AG04449 (cell line): Measurements from ENCODE around the gene ARHGAP45.

Experiments
- CTCF ChIA-PET: fragments of 350-600 bp; formaldehyde crosslinking; extraction: SDS; loops from one replicate; lab custom pipeline; 2021; ENCODE audit warnings: antibody characterized with exemption; lab: Yijun Ruan, JAX
- POLR2A ChIA-PET: fragments of 400-600, 350-600 bp; formaldehyde crosslinking; extraction: SDS; loops from one replicate; lab custom pipeline; 2020; ENCODE audit warnings: antibody characterized with exemption, inconsistent platforms; lab: Yijun Ruan, JAX
- DNase-seq: peaks from one replicate; pipeline ENCODE4 v3.0.0-alpha.2; 2010; ENCODE audit warnings: low read depth, low spot score
- H3K4me3 ChIP-seq: 2 replicates; pipeline ENCODE4 v1.5.1; 2011; ENCODE audit warnings: low read depth, mild to moderate bottlenecking, control low read depth, low read length
- CTCF ChIP-seq: IDR thresholded peaks from one replicate; pipeline ENCODE4 v1.5.1; 2011; ENCODE audit warnings: mild to moderate bottlenecking, moderate library complexity, low read length, control low read depth, inconsistent platforms; ENCODE audit not compliant: insufficient read depth; ENCODE audit errors: missing control alignments

Gene ARHGAP45

DNA sequence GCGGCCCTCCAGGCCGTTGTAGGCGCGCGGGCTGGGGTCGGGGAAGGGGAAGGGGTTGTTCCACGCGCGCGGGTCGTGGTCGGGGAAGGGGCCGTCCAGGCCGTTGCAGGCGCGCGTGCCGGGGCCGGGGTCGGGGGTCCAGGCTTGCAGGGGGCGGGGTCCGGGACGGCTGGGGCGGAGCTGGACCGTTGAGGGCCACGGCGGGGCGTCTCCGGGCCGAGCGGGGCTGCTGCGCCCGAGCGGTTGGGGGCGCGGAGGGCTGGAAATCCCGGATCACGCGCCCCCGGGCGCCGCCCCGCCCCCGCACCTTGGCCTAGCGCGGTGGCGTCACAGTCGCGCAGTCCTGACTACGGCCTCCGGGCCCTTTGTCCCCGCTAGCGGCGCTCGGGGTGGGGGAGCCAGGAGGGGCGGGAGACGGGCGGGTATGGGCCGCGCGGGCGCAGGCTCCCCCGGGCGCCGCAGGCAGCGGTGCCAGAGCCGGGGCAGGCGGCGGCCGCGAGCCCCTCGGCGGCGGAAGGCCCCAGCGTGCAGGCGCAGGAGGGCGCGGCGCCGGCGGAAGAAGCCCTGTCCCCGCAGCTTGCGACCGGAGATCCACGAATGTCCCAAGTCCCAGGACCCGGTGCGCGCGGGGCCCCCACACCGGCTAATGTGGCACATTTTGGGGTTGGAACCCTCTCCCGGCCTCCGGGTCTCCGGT lies 37.5 kb downstream of the ARHGAP45 start:
- no peak for TF ChIP-seq CTCF
- peak overlapping the region; percentile 78 for H3K4me3 ChIP-seq
- ChIA-PET CTCF (interaction anchor here (1.0 to 4.4 kb wide), 4 partner anchors 8 to 134 kb away, joined by 3 to 30 read pairs (median 4); partner anchors contain the start of gene CBARP), POLR2A (interaction anchor here (0.7 to 3.4 kb wide), 6 partner anchors 8 to 105 kb away, joined by 3 to 41 read pairs (median 3); partner anchors contain the start of genes ABCA7 and CNN2)
- DNase-seq: no peak

GRCh38 chr19:1105008-1105872 lies 38.3 kb downstream of the ARHGAP45 start:
- CTCF ChIA-PET: interaction anchor here (0.9 to 4.4 kb wide), 6 partner anchors 8 to 135 kb away, joined by 3 to 30 read pairs (median 4); no protein-coding TSS in a partner anchor
- POLR2A ChIA-PET: interaction anchor here (0.7 to 3.4 kb wide), 5 partner anchors 8 to 78 kb away, joined by 3 to 41 read pairs (median 3); partner anchors contain the start of genes ABCA7 and CNN2
- peak overlapping the region; percentile 78 for H3K4me3 ChIP-seq
- DNase-seq: no peak
- no peak for TF ChIP-seq CTCF

- CTCF ChIA-PET: interaction anchor here (0.9 to 1.3 kb wide), 3 partner anchors 88 to 134 kb away, joined by 3 to 4 read pairs (median 4); no protein-coding TSS in a partner anchor
- no peak for DNase-seq
- TF ChIP-seq CTCF: no peak
- POLR2A ChIA-PET: interaction anchor here (0.8 kb wide), 1 partner anchor 21 kb away, joined by 3 read pairs; no protein-coding TSS in a partner anchor
- peak overlapping the region; percentile 78 for H3K4me3 ChIP-seq
Measured at GRCh38 chr19:1105873-1106840, 39.2 kb downstream of the ARHGAP45 start.

DNA sequence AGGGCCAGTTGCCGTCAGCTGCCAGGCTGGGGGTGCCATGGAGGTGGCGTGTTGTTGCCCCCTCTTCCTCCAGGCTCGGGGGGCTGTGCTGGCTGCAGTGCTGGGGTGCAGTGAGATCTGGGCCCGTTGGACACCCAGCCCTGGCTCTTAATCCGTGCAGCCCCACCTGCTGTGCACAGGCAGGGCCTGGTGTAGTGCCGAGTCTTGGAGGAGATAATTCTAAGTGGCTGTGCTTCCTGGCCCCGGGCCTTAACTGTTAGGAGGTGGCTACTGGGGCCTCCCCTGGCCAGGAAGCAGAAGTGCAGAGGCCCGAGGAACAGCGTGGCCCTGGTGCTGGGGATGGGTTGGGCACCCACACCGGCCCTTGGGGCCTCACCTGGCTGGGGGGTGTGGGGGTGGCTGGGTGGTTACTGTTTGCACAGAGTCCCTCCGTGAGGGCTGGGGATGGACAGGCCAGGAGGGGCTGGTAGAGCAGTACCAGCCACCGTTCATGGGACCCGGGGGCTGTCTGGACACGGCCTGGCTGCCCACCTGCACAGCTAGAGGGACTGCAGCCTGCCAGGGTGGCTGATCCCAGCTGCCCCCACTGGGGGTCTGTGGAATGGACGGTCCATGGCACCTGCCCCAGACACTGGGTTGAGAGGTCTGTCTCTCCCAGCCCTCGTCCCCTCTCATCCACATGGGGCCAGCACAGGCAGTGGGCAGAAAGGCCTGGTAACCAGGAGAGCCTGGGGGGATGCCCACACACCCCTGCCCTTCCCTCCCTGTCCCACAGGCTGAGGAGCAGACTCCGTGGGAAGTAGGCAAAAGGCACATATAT lies 40.1 kb downstream of the ARHGAP45 start:
- H3K4me3 ChIP-seq: no peak overlapping the region
- no peak for TF ChIP-seq CTCF
- POLR2A ChIA-PET: interaction anchor here (0.8 kb wide), 1 partner anchor 22 kb away, joined by 3 read pairs; no protein-coding TSS in a partner anchor
- DNase-seq: no peak
- CTCF ChIA-PET: interaction anchor here (1.3 to 2.4 kb wide), 2 partner anchors 87 to 133 kb away, joined by 4 to 10 read pairs; no protein-coding TSS in a partner anchor
